ENCODE data around the gene ACSL4.

GRCh38 chrX:109697855-109698254, 35.2 kb downstream of the ACSL4 start:
- TF ChIP-seq L3MBTL2 (conservative IDR thresholded peaks at IDR 0.05) (no peak), LEF1 (IDR thresholded peaks at IDR 0.05; ENCODE audit: borderline replicate concordance) (no peak), TARDBP (IDR thresholded peaks at IDR 0.05) (no peak), BHLHE40 (IDR thresholded peaks at IDR 0.05; ENCODE audit: borderline replicate concordance) (no peak), CTBP1 (IDR thresholded peaks at IDR 0.05; ENCODE audit: borderline replicate concordance) (no peak), HDGF (IDR thresholded peaks at IDR 0.05; ENCODE audit: borderline replicate concordance) (no peak), ARNT (IDR thresholded peaks at IDR 0.05) (no peak), ELF4 (IDR thresholded peaks at IDR 0.05) (no peak), SP1 (IDR thresholded peaks at IDR 0.05) (no peak), FOXK2 (IDR thresholded peaks at IDR 0.05) (no peak), PKNOX1 (IDR thresholded peaks at IDR 0.05) (no peak)
